Fibroblast of mammary gland (primary cell): Measurements from ENCODE around the gene MAPRE3.
"Not testable (repeated sequence)": the region's sequence is repeated elsewhere in the genome, so short reads cannot be mapped to it uniquely, and the experiment has no call there.

Source experiments
- DNase-seq: peaks from one replicate; pipeline ENCODE4 v3.0.0-alpha.2; 2010; ENCODE audit warnings: low read depth
- H3K4me3 ChIP-seq: 2 replicates; pipeline ENCODE4 v1.5.1; 2011; ENCODE audit warnings: low read depth, mild to moderate bottlenecking, low read length, moderate library complexity; ENCODE audit not compliant: control insufficient read depth
- TF ChIP-seq, protein P1 (sequence below): conservative IDR thresholded peaks from 2 replicates; pipeline ENCODE4 v1.5.1; 2011; ENCODE audit warnings: low read depth, low read length, inconsistent platforms; ENCODE audit not compliant: control insufficient read depth, insufficient read depth

Gene MAPRE3

DNA sequence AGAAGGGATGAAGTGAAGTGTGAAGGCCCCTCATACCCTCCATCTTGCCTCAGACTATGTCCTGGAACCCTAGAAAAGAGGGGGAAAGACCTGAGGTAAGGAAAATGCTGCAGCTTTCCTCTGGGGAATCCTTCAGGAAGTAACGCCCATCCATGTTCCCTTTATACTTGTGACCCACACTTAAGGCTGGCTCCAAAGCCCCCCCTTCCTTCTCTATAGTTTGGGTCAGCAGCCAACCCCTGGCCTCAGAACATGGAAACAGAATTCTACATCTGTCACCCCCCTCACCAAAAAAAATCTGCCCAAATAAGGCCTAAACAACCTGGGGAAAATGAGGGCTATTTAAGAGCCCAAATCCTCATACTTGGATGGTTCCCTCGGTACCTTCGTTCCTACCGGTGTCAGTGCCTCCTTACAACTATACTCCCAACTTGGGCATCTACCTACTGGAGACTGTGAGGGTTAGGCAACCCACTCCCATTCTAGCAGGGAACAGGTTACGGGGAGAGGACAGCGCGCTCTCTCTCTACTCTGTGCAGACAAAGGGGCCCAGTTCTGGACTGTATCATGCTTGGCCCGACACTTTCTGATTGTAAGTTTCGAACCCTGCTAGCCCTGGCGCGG lies 100.3 kb downstream of the MAPRE3 start:
- TF ChIP-seq, protein P1, sequence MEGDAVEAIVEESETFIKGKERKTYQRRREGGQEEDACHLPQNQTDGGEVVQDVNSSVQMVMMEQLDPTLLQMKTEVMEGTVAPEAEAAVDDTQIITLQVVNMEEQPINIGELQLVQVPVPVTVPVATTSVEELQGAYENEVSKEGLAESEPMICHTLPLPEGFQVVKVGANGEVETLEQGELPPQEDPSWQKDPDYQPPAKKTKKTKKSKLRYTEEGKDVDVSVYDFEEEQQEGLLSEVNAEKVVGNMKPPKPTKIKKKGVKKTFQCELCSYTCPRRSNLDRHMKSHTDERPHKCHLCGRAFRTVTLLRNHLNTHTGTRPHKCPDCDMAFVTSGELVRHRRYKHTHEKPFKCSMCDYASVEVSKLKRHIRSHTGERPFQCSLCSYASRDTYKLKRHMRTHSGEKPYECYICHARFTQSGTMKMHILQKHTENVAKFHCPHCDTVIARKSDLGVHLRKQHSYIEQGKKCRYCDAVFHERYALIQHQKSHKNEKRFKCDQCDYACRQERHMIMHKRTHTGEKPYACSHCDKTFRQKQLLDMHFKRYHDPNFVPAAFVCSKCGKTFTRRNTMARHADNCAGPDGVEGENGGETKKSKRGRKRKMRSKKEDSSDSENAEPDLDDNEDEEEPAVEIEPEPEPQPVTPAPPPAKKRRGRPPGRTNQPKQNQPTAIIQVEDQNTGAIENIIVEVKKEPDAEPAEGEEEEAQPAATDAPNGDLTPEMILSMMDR, result no peak
- peak overlapping the region; percentile 99 for H3K4me3 ChIP-seq
- DNase-seq, result no peak

DNA sequence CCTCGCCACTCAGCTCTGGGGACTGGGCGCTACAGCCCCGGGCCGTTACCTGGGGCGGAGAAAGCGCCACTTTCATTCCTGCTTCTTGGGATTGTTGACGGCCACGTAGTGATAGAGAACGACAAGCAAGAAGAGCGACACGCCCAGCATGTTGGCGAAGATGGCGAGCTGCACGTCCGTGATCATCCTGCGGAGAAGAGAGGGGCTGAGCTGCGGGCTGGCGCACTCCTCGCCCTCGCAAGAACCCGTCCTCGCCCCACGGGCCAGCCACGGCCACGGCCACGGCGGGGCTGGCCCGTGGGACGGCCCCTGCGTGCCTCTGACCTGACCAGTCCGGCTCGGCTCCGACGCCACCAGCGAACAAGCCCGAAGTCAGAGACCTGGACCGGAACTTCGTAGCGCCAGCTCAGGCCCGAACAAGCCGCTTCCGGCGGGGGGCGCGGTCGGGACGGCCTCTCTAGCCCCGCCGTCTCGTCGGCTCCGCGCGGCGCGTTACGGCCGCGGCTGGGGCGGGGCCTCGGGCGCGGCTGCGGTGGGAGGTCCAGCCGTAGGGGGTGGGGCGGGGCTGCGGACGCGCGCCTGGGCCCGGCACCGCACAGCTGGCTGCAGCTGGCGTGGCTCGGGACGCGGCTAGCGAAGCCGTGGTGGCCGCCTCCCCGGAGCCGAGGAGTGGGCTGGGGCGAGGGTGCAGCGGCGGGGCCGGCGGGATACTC lies 101.0 kb downstream of the MAPRE3 start, which contains the start of gene OST4:
TSS of gene OST4 (minus strand) at position 378 of the 713 bp plus-strand sequence.
- TF ChIP-seq, protein P1, result no peak
- H3K4me3 ChIP-seq, result peak within 1 kb of the TSS; percentile 99
- peak; percentile 89 for DNase-seq

DNA sequence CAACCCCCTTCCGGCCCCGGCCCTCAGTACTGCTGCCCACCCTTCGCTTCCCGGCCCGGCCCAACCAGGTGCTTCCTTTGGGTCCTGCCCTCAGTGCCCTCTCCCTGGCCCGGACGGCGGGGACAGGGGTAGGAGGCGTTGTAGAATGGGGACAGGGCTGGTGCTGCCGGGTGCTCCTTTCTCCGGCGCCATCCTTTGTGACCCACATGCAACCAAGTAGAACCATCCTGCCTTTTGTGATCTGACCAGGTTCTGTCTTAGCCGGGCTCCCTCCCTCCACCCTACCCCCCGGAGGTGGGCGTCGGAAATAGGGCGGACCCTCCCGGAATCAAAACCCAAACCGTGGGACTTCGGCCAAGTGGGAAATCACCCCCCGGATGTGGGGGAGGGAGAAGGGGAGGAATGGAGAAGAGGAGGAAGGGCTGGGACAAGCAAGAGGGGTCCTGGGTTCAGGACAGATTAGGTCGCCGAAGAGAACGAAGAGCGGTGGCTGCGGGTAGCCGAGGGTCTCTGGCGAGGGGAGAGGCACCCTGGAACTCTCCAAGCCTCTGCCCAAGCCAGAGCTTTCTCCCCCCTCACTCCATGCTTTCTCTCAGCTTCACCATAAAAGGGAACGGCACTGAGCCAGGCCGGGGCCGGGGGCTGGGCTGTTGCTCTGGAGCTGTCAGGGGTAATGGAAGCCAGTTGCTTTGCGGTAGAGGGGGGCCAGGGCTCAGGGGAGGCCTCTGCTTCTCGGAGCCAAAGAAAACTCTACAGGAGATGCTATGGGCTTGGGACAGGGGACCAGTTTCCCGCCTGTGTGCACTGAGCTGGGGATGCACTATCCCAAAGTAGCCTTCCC lies 101.8 kb downstream of the MAPRE3 start:
- TF ChIP-seq, protein P1, result no peak
- peak; percentile 44 for DNase-seq
- peak overlapping the region; percentile 50 for H3K4me3 ChIP-seq

GRCh38 chr2:27072920-27073319 lies 102.5 kb downstream of the MAPRE3 start:
- no peak overlapping the region for H3K4me3 ChIP-seq
- peak; percentile 70 for DNase-seq
- TF ChIP-seq, protein P1, result no peak

DNA sequence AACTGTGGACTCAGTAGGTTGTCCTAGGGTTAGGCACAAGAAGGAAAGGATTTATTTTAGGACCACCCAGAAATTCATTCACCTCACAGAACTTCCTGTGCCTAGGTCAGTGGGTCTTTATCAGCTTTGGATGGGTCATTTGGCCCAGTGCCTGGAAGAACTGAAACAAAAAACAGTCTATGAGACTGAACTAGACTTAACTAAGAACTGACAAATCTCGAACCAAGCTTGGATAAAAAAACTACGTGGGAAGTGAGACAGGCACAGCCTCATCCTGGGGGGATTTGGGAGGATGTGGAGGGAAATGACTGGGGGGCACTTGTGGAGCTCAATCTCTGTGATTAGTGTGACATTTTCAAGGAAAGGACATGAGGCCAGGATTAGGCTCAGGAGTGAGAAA lies 103.3 kb downstream of the MAPRE3 start:
- TF ChIP-seq, protein P1, result no peak
- DNase-seq, result no peak
- H3K4me3 ChIP-seq, result no peak overlapping the region

GRCh38 chr2:27074738-27075565 lies 104.5 kb downstream of the MAPRE3 start:
- no peak for DNase-seq
- no peak overlapping the region for H3K4me3 ChIP-seq
- TF ChIP-seq, protein P1, result no peak

GRCh38 chr2:27075566-27075871 lies 105.1 kb downstream of the MAPRE3 start:
- not testable (repeated sequence) for DNase-seq

More at GRCh38 chr2:27075566-27075871, 105.1 kb downstream of the MAPRE3 start:
- not testable (repeated sequence) for H3K4me3 ChIP-seq
